CD4-positive, alpha-beta T cell treated with Interleukin-15 for 1 hour (primary cell): ENCODE data around the gene KCNB1.

Experiments
- DNase-seq: peaks from one replicate; pipeline ENCODE4 v3.0.0-alpha.2; 2020

The KCNB1 gene

DNA sequence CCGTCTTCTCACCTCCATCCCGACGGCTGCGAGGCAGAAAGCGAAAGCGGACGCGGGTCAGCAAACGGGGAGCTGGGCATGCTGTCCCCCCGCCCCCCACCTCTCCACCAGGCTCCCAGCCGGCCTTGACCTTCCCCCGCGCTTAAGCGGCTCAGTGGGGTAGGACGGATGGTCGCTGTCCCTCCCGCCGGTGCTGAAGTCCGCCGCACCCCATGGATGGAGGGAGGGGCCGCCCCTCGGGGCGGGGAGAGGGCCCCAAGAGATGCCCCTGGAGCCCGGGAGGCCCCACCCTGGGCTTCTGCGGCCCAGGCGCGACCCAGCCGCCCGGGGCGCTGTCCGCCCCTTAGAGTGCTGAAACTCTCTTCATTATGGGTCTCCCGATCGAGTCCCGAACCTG, at the start of gene KCNB1:
Gene KCNB1, minus strand, starts transcription at position 48 of the 397 bp plus-strand sequence. CDS start 188 bp downstream, outside the sequence.
- DNase-seq = no peak

GRCh38 chr20:49529470-49529869, 47.0 kb upstream of the KCNB1 start:
- no peak for DNase-seq

- no peak for DNase-seq
Observed at GRCh38 chr20:49526568-49526967, 44.1 kb upstream of the KCNB1 start.

DNA sequence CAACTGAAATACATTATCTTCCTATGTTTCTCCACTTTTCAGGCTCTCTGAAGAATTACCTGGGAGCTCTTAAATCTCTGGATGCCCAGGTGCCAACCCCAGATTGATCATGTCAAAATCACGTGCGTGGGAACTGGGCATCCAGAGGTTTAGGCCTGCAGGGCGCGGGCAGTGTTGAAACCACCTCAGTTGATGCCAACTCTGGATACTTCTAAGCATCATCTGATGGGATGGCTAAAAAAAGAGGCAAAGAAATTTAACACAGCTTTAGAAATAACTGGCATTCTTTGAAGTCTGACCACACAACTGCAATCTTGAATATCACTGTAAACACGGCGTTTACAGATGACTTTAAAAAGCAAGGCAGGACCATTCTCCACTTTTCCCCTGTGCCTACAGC, 43.6 kb upstream of the KCNB1 start:
- DNase-seq = no peak

DNA sequence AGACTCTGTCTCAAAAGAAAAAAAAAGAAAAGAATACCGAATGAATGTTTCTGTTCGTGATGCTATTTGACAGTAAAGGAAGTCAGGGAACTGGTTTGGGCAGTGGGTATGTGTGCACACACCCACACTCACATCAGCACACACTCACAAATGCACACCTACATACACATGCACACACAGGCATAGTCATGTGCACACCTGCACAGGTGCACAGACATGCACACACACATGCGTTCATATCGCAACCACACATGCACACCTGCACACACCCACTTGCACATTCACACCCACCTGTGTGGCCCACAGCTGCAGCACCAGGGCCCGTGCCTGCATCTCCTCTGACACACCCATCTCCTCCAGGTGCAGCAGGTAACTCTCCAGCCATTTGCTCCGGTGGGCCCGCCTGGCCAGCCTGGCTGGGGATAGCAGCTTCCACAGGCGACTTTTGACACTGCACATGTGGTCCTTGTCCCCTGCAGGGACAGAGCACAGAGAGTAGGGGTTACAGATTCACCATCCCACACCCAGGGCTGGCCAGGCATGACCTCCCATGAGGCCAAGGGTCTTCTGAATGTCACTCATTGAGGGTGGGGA, 41.4 kb upstream of the KCNB1 start:
- no peak for DNase-seq

- DNase-seq = no peak
Observed at GRCh38 chr20:49521356-49521755, 38.9 kb upstream of the KCNB1 start.

- DNase-seq = no peak
Observed at GRCh38 chr20:49519777-49520359, 37.4 kb upstream of the KCNB1 start.

DNA sequence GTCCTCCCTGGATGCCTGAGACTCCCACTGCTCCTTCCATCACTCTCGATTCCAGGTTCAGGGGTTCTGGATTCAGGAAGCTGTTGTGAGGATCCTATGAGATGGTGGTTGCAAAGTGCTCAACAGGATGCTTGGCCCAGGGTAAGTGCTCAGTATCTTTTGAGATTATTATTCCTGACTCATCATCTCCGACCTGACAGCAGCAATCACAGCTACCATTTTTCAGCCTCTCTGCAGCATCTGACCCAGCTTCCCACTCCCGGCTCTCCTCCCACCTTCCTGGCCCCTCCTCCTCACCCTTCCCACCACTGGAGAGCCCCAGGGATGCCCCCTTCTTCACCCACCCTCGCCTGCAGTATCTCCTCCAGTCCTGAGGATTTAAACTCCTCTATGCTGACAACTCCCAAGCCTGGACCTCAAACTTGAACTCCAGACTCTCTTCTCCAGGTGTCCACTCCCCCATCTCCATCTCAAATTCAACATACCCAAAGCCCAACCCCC, 36.8 kb upstream of the KCNB1 start:
- no peak for DNase-seq

- DNase-seq = no peak
Observed at GRCh38 chr20:49518576-49518975, 36.1 kb upstream of the KCNB1 start.

- DNase-seq = no peak
Observed at GRCh38 chr20:49517805-49518100, 35.3 kb upstream of the KCNB1 start.

DNA sequence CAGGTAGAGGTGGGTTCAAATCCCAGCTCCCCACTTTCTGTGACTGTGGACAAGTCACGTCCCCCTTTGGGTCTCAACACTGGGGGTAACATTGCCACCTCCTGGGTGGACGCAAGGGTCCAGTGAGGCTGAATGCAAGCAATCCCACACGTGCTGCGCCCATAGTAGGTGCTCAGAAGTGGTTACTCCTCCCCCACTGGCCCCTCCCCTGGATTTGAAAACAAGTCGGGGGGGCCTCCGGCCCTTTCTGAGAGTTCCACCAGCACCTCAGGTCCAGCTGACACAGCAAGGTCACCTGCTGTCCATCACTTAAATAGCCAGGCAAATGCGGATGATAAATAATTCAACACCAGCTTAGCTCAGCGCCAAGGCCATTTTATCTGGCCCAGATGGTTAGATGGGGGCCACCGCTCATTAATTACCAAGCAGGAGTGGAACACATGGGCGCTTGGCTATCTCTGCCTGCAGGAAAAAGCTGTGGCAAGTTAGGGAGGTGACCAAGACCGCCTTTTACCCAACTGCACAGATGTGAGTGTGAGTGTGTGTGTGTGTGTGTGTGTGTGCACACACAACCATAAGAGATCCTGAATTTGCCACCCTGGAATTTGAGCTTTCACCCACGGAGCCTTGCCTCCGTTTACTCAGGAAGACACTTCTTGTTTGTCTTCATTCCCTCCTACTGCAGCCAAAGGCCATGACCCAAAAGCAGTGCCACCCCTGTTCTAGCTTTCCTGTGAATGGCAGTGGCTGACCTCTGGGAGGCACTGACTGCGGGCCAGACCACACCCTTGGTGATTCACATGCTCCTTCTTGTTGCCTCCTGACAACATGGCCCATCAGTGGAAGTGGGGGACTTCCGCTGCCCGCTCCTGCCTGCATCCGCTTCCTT, 34.7 kb upstream of the KCNB1 start:
- DNase-seq = no peak

DNA sequence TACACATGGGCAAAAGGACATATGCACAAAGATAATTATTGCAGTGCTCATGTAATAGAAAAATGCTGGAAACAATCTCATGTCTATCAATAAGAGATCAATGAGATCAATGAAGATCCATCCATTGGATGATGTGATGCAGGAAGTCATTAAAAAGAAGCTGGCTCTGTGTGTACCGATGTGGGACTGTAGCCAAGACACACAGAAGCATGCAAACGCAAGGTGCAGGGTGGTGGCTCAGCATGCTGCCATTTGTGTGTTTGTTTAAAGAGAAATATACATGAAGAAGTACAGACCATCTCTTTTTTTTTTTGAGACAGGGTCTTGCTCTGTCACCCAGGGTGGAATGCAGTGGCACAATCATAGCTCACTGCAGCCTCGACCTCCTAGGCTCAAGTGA, 33.1 kb upstream of the KCNB1 start:
- DNase-seq = no peak

DNA sequence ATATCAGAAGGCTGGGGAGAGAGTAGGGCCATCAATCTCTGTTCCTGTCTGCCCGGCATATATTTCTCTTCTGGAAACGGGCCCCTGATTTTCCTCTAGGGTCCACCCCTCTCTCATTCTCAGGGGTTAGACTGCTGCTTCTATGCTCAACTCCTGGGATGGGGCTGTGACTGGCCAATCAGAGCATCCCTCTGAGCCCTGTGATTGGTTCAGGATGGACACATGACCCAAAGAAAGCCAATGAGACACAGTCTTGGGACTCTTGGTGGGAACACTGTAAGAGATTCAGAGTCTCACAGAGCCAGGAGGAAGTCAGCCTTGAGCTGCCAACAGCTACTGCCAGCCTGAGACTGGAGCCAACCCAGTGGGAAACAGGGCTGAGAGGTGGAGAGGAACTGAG, 31.0 kb upstream of the KCNB1 start:
- DNase-seq = no peak

- DNase-seq = no peak
Observed at GRCh38 chr20:49513009-49513408, 30.5 kb upstream of the KCNB1 start.

DNA sequence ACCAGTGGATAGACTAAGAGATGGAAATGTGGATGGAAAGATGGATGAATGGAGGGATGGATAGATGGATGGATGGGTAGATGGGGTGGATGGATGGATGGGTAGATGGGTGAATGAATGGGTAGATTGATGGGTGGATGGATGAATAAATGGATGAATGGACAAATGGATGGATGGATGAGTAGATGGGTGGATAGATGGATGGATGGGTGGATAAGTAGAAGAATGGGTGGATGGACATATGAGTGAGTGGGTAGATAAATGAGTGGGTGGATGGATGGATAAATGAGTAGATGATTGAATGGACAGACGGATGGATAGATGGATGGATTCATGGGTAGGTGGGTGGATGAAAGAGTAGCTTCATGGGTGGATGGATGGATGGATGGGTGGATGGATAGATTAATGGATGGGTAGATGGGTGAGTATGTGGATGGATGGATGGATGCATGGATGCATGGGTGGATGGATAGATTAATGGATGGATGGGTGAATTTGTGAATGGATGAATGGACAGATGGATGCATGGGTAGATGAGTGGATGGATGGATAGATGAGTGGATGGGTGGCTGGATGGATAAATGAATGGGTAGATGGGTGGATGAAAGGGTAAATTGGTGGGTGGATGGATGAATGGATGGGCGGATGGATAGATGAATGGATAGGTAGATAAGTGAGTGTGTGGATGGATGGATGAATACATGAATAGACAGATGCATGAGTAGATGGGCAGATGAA, 29.5 kb upstream of the KCNB1 start:
- DNase-seq = no peak

DNA sequence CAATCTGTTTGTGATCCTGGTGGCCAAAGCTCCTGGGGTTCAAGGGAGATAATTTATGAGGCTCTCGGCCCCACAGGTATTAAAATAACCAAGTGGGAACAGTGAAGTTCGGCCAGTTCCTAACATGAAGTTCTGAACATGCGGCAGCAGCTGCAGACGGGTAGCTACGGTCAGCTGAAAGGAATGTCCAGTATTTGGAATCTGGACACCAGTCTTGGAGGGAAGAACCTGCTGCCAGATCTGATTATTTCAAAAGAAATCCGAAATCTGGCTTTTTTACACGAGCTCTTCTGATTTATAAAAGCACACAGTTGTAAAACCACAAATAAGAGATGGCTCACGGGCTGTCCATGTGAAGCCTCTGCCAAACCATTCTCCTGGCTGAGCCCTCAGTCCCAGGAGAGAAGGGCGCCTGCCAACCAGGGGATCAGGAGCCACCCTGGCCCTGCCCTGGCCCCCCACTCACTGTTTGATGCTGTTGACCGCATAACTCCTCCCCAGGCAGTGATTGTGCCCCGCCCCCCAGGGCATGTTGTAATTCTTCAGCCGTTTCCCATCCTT, 28.2 kb upstream of the KCNB1 start:
- DNase-seq = no peak

GRCh38 chr20:49508435-49509199, 26.1 kb upstream of the KCNB1 start:
- DNase-seq = no peak

GRCh38 chr20:49507741-49508434, 25.4 kb upstream of the KCNB1 start:
- no peak for DNase-seq

GRCh38 chr20:49505518-49505917, 23.1 kb upstream of the KCNB1 start:
- no peak for DNase-seq

- DNase-seq = no peak
Observed at GRCh38 chr20:49503176-49503575, 20.7 kb upstream of the KCNB1 start.

GRCh38 chr20:49501917-49502316, 19.4 kb upstream of the KCNB1 start:
- no peak for DNase-seq

DNA sequence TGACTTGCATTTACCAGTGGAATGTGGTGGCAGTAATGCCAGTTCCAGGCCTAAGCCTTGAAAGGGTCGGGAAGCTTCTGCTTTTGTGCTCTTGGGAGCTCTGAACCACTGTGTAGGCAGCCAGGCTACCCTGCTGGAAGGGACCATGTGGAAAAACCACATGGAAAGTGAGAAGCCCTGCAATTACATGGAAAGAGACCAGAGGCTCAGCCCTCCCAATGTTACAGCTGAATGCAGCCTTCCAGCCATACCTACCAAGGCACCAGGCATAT, 14.9 kb upstream of the KCNB1 start:
- DNase-seq = no peak
